Measurements from ENCODE around the gene CACHD1.

CACHD1 gene

DNA sequence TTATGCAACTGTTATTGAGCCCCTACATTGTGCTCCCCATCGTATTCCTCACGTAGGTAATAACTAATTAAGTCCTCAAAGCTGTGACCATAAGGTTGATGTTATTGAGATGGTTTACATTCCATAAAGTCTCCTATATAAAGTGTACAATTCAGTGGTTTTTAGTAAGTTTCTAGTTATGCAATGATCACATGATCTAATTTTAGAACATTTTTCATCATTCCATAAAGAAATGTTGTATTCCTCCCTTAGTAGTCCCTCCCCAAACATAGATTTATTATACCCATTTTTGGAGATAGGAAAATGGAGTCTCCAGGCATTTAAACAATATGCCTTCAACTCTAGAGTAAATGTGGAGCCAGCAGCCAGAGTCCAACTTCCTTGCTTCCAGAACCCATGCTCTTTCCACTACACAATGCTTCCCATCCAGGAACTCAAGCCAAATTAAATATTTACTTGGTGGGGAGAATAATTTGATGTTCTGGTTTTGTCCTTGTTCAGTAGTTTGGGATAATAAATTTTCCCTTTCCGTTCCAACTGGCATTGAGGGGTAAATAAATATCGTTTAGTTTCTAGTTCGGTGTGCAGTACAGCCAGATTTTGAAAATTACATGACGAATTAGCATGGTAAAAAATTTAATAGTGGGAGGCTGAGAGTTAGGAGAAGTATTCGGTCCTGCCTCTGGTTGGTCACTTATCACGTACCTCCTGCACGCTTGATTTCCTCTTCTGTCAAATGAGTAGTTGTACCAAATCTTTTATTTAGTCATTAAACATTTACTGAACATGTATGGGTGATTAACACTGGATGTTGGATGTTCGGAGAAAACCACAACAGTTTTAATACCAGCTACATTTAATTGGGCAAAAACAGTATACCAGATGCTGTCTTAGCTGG, 66.3 kb downstream of the CACHD1 start:
- Histone ChIP-seq H3K27ac (replicated peaks) (no peak overlapping the region), H3K27me3 (ENCODE audit: insufficient read depth, poor library complexity, severe bottlenecking) (no peaks in the 10 kb centered on the region), H3K4me3 (replicated peaks; ENCODE audit: insufficient read depth, low read length) (no peak overlapping the region)
- no peak for TF ChIP-seq GABPA (IDR thresholded peaks at IDR 0.05; ENCODE audit: low read depth)
- TF ChIP-seq POLR2AphosphoS5 (IDR thresholded peaks at IDR 0.05; ENCODE audit: low read depth) = no peak
- no peak for DNase-seq (ENCODE audit: low read depth in 1 of 2, low spot score in 1 of 2)

GRCh38 chr1:64536836-64537490, 67.0 kb downstream of the CACHD1 start:
- TF ChIP-seq POLR2AphosphoS5 (IDR thresholded peaks at IDR 0.05; ENCODE audit: low read depth) (no peak), GABPA (IDR thresholded peaks at IDR 0.05; ENCODE audit: low read depth) (no peak), SPI1 (IDR thresholded peaks at IDR 0.05; ENCODE audit: borderline replicate concordance, low read depth) (no peak)
- TF ChIP-seq, protein P1, sequence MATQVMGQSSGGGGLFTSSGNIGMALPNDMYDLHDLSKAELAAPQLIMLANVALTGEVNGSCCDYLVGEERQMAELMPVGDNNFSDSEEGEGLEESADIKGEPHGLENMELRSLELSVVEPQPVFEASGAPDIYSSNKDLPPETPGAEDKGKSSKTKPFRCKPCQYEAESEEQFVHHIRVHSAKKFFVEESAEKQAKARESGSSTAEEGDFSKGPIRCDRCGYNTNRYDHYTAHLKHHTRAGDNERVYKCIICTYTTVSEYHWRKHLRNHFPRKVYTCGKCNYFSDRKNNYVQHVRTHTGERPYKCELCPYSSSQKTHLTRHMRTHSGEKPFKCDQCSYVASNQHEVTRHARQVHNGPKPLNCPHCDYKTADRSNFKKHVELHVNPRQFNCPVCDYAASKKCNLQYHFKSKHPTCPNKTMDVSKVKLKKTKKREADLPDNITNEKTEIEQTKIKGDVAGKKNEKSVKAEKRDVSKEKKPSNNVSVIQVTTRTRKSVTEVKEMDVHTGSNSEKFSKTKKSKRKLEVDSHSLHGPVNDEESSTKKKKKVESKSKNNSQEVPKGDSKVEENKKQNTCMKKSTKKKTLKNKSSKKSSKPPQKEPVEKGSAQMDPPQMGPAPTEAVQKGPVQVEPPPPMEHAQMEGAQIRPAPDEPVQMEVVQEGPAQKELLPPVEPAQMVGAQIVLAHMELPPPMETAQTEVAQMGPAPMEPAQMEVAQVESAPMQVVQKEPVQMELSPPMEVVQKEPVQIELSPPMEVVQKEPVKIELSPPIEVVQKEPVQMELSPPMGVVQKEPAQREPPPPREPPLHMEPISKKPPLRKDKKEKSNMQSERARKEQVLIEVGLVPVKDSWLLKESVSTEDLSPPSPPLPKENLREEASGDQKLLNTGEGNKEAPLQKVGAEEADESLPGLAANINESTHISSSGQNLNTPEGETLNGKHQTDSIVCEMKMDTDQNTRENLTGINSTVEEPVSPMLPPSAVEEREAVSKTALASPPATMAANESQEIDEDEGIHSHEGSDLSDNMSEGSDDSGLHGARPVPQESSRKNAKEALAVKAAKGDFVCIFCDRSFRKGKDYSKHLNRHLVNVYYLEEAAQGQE (IDR thresholded peaks at IDR 0.05; ENCODE audit: insufficient replicate concordance, low read depth) = no peak
- TF ChIP-seq, protein P2, sequence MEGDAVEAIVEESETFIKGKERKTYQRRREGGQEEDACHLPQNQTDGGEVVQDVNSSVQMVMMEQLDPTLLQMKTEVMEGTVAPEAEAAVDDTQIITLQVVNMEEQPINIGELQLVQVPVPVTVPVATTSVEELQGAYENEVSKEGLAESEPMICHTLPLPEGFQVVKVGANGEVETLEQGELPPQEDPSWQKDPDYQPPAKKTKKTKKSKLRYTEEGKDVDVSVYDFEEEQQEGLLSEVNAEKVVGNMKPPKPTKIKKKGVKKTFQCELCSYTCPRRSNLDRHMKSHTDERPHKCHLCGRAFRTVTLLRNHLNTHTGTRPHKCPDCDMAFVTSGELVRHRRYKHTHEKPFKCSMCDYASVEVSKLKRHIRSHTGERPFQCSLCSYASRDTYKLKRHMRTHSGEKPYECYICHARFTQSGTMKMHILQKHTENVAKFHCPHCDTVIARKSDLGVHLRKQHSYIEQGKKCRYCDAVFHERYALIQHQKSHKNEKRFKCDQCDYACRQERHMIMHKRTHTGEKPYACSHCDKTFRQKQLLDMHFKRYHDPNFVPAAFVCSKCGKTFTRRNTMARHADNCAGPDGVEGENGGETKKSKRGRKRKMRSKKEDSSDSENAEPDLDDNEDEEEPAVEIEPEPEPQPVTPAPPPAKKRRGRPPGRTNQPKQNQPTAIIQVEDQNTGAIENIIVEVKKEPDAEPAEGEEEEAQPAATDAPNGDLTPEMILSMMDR (IDR thresholded peaks at IDR 0.05; ENCODE audit: insufficient read depth, low read length) = no peak
- Histone ChIP-seq H3K27ac (replicated peaks) (no peak overlapping the region), H3K4me3 (replicated peaks; ENCODE audit: insufficient read depth, low read length) (no peak overlapping the region), H3K27me3 (ENCODE audit: insufficient read depth, poor library complexity, severe bottlenecking) (no peaks in the 10 kb centered on the region)
- no peak for DNase-seq (ENCODE audit: low read depth in 1 of 2, low spot score in 1 of 2)

- TF ChIP-seq, protein P1 (IDR thresholded peaks at IDR 0.05; ENCODE audit: insufficient replicate concordance, low read depth) = no peak
- TF ChIP-seq POLR2AphosphoS5 (IDR thresholded peaks at IDR 0.05; ENCODE audit: low read depth) = no peak
- Histone ChIP-seq H3K27me3 (ENCODE audit: insufficient read depth, poor library complexity, severe bottlenecking) (no peaks in the 10 kb centered on the region), H3K4me3 (replicated peaks; ENCODE audit: insufficient read depth, low read length) (no peak overlapping the region), H3K27ac (replicated peaks) (no peak overlapping the region)
- no peak for DNase-seq (ENCODE audit: low read depth in 1 of 2, low spot score in 1 of 2)
Observed at GRCh38 chr1:64537942-64538341, 68.0 kb downstream of the CACHD1 start.

DNA sequence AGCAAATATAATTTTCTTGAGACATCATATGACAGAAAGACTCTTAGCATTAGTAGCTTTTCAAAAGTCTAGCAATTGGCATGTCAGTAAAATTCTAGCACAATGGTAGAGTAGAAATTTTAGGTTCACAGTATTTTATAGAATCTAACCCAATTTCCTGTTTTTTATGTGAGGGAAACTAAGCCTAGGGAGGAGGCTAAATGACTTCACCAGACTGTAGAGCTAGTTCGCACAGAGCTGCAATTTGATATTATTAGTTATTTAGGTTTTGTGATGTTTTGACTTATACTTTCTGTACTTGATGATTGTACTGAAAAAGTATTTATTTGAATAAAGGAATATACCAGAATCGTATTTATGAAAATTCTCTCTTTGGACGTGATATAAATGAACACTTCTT, 68.5 kb downstream of the CACHD1 start:
- DNase-seq (ENCODE audit: low read depth in 1 of 2, low spot score in 1 of 2) = no peak
- H3K27ac ChIP-seq (replicated peaks) = no peak overlapping the region

More for the DNA sequence above, 68.5 kb downstream of the CACHD1 start:
- no peak overlapping the region for H3K4me3 ChIP-seq (replicated peaks; ENCODE audit: insufficient read depth, low read length)
- no peaks in the 10 kb centered on the region for H3K27me3 ChIP-seq (ENCODE audit: insufficient read depth, poor library complexity, severe bottlenecking)
- TF ChIP-seq POLR2AphosphoS5 (IDR thresholded peaks at IDR 0.05; ENCODE audit: low read depth) = no peak
- no peak for TF ChIP-seq SPI1 (IDR thresholded peaks at IDR 0.05; ENCODE audit: borderline replicate concordance, low read depth)
- TF ChIP-seq GABPA (IDR thresholded peaks at IDR 0.05; ENCODE audit: low read depth) = no peak
- TF ChIP-seq, protein P2 (IDR thresholded peaks at IDR 0.05; ENCODE audit: insufficient read depth, low read length) = no peak
- TF ChIP-seq, protein P1 (IDR thresholded peaks at IDR 0.05; ENCODE audit: insufficient replicate concordance, low read depth) = no peak

Measured in HL-60 (cell line).